GM21619 (cell line): ENCODE data around the gene TSPAN18.

Experiments used
- ATAC-seq: cut with Tn5 transposase; IDR thresholded peaks from one replicate; pipeline ENCODE4 v1.9.1; 2021; ENCODE audit not compliant: unreplicated experiment

The TSPAN18 gene

DNA sequence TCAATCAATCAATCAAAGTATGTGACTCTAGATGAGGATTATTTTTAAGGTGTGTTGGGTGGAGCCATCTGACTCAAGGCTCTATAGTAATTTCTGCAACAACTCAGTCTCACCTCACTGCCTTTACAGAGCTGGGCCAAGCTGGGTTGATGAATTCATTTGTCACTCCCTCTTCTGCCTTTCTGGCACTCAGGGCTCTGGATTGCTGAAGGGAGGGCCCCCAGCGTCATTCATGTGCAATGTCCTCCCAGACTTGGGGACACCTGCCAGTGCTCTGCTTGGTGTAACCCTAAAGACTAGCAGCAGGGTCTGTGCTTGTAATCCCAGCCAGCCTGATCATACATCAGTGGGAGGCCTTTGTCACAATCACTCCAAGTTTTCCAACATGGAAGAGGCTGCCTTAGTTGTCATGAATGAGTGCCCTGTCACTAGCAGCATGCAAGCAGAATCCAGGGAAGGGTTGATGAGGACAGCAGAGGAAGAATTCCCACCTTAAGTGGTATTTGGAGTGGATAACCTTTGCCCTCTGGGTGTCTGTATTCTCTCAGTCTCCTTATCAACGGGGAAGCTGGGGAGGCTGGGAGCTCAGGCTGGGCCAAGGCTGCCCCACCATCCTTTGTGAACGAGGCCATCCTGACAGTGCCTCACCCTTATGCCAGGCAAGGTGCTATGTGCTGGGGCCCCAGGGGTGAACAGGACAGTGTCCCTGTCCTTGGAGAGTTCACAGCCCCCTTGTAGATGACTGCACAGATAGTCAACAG lies 225.9 kb downstream of the TSPAN18 start:
- no peak for ATAC-seq

DNA sequence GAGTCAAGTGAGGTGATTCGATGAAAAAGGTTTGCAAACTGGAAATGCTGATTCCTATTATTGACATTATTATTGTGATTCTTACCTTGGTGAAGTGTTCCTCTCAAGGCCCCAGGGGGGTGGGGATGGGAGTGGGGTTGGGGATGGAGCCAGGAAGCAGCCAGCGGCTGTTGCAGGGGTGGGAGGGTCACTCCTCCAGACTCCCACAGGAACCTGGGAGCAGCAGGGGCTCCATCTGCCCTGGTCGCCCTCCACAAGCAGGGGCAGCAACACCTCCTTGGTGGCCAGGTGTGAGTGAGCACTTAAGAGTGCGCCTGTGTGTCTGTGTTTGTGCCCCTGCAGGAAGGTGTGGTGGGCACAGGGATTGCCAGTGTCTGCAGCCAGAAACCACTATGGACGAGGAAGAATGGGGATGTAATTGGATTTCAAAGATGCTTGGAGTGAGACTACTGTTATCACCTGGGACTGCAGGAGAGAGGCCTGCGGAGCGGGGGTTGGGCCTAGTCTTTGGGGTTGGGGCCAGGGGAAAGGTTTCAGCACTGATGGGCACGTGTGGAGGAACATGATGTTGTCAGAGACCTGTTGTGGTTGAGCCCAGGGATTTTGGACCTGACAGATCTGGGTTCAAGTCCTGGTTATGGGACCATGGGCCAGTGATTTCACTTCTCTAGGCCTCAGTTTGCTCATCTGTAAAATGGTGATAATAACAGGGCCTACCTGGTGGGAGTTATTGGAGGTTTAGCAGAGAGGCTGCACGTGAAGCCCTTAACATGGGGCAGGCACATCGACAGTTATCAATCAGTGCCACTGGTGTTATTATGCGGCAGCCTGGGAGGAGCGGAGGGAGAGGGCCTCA lies 227.5 kb downstream of the TSPAN18 start:
- no peak for ATAC-seq

DNA sequence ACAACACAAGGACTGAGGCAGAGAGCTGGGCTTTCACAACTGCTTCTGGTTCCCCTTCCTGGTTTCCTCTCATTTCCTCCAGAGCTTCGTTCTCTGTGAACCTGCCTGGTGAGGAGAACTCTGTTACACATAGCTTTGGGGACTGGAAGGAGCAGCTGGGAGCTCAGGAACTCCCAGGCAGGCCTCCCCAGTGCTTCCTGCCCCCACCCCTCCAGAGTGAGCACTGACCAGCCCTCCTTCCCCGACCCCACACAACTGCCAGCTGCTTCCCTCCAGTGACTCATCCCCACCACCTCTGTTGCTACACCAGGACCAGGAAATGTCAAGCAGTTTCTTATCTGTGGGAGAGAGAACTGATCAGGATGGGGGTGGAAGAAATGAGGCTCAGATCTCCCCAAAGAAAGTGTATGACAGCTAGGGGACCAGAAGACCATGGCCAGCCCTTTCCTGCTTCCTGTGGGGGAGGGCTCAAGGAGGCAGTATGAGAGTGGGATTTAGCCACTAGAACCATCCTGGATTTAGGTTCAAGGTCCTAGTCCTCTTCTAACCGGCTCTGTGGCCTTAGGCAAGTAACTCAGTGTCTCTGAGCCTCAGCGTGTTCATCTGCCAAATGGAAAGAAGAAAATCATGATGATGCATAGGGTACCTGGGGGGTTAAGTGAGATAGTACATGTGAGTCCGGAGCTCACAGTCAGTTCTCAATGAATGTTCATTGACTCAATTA lies 228.4 kb downstream of the TSPAN18 start:
- no peak for ATAC-seq

DNA sequence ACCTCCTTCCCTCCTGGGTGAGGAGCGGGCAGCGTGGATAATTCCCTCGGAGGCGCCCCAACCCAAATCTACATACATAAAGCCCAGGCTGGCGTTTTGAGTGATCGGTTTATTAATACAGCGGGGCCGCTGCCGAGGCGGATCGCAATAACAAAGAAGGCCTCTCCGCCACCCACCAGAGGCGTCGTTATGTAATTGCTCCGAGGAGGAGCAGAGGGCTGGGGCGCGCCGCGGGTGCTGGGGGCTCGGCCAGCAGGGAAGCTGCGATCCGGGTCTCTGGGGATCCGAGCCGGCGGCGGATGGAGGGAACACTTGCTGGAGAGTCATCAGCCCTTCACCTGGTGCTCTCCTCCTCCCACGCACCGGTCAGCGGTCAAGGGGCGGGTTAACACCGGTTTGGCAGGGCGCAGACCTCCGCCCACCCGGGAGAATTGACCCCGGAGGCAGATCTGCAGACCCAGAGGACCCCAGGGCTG lies 230.3 kb downstream of the TSPAN18 start:
- no peak for ATAC-seq

DNA sequence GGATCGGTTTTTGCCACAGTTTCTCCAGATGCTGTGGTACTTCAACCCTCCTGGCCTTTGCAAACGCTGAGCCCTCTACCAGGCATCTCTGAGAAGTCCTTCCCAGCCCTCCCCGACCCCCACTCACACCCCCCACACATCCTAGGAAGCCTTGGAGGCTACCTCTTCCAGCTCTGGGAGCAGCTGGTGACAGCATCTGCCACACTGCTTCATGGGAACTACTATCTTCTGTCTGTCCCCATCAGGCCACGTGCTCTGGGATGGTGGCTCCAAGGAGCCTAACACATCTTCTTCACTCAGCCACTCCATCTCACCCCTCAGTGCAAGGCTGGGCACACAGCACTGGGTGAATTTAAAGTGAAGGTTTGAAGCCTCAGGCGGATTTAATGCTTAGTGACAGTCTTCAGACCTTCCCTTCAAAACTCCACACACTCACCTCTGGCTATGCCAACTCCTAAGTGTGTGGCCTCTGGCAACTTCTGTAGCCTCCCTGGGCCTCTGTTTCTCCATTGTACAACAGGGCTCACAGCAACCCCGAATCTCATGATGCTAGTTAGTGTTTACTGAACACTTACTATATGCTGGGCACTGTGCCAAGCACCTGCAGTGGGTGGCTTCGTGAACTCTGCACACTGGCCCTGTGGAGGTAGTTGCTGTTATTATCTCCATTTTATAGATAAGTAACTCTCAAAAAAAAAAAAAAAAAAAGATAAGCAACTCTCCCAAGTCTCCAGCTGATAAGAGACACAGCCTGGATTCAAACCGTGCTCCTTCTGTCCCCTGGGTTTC lies 231.2 kb downstream of the TSPAN18 start:
- no peak for ATAC-seq

GRCh38 chr11:44959064-44959463 lies 232.3 kb downstream of the TSPAN18 start:
- no peak for ATAC-seq

- ATAC-seq: no peak
Observed at GRCh38 chr11:44960200-44960845, 233.6 kb downstream of the TSPAN18 start.

DNA sequence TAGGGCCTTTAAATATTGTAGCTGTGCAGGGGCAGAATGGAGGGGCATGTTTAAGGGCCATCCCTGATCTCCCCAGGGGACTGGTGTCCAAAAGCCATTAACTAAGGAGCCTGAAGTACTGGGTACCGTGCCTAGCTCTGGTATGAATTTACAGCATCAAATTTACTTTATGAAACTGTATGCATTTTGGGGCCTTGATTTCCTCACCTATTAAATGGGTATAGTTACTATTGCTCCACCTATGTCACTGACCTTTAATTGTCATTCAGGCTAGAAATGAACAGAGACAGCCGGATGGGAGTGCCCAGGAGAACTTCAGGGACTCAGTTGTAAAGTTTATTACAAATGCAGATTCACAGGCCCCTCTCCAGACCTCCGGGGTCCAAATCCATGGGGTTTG lies 235.7 kb downstream of the TSPAN18 start:
- ATAC-seq: no peak

GRCh38 chr11:44963136-44963535 lies 236.4 kb downstream of the TSPAN18 start:
- no peak for ATAC-seq

GRCh38 chr11:44963948-44964347 lies 237.2 kb downstream of the TSPAN18 start:
- ATAC-seq: no peak

DNA sequence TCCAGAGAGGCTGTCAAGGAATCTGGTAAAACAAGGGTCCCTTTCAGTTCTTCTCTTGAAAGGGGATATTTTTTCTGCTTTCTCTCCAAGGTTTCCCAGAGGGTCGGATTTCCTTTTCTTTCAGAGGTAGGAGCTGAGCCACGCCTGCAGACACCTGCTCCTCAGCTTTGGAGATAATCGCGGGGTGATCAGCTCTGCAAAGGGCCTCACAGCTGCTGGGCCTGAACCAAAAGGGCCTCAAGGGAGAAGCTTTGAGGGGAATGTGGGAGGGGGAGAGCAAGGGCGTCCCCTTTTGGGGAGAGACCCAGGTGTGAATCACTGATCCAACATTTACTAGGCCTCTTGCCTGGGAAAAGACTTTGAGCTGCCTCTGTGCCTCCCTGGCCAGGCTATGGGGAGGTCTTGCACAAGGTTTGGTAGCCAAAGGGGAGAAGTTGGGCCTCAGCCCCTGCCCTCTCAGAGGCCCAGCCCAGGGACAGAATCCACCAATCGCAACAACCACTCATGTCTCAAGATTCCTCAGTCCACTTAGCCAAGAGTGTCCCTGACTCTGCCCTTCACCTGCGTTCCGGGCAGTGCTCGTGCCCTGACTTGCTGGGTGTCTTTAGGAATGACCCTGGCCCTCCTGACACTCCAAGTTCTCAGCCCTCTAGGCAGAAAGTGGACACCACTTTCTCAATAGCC lies 237.9 kb downstream of the TSPAN18 start:
- ATAC-seq: no peak

DNA sequence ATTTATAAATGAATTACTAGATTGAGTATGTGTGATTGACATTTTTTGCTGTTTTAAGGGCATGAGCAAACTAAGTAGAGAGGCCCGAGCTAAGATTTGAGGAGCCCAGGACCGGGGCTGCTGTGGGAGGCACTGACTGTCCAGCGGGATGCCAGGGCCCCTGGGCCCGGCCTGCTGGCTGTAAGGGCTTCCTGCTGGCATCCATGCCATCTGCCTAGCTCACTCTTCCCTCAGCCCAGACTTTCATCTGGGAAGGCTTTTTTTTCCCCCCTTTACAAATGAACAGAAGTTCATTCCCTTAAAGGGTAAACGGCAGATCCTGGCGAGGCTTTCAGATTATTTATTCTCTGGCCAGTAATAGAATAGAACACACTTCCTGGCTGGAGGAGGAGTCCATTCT lies 239.9 kb downstream of the TSPAN18 start:
- ATAC-seq: no peak

- no peak for ATAC-seq
Observed at GRCh38 chr11:44967930-44968496, 241.3 kb downstream of the TSPAN18 start.

DNA sequence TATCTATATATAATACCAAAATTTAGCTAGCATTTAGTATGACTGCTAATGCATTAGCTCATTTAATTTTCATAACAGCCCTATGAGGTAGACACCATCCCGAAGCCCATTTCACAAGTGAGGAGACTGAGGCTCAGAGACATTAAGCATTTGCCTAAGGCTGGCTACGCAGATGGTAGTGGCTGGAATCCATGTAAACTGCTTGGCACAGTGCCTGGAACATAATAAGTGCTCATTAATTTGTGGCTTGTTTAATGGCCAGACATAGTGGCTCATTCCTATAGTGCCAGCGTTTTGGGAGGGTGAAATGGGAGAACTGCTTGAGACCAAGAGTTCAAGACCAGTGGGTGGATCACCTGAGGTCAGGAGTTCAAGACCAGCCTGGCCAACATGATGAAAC lies 241.7 kb downstream of the TSPAN18 start:
- ATAC-seq: no peak

DNA sequence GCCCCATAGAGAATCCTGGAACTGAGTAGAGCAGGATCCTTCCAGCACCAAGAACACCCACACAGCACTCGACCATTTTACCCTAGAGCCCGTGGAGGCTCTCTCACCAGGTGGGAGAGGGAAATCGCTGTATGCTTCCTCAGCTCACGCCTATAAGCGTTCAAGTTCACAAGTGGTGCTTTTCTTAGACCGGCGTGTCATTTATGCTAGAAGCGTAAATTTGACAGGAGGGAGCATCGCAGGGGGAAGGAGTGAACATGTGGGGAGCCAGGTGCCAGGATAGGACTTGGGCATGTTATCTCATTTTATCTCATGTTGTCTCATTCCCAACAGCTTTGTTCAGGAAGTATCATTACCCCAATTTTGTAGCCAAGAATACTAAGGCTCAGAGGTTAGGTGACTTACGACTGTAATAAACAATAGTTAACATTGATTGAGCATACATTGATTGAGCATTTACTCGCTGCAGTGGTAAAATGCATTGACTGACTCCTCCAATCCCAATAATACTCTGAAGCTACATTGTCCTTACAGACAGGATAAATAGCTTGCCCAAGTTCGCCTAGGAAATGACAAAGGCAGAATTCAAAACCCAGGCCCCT lies 243.0 kb downstream of the TSPAN18 start:
- ATAC-seq: no peak

DNA sequence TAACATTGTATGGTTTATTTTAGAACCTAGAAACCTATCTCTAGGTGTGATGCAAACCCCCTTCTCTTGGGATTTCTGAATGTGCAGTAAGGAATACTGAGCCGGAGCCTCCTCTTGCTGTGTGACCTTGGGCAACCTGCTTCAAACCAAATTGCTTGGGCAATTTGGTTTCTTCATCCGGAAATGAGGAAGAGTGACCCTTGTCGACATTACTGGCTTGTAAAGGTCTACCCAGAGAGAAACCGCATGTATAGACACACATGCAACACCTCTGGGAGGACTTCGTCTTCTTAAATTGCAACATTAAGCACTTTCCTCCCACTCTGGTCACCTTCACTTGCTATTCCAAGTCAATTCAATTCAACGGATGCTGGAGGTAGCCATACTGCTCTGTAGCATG lies 243.5 kb downstream of the TSPAN18 start:
- ATAC-seq: no peak

- no peak for ATAC-seq
Observed at GRCh38 chr11:44971185-44971584, 244.4 kb downstream of the TSPAN18 start.

DNA sequence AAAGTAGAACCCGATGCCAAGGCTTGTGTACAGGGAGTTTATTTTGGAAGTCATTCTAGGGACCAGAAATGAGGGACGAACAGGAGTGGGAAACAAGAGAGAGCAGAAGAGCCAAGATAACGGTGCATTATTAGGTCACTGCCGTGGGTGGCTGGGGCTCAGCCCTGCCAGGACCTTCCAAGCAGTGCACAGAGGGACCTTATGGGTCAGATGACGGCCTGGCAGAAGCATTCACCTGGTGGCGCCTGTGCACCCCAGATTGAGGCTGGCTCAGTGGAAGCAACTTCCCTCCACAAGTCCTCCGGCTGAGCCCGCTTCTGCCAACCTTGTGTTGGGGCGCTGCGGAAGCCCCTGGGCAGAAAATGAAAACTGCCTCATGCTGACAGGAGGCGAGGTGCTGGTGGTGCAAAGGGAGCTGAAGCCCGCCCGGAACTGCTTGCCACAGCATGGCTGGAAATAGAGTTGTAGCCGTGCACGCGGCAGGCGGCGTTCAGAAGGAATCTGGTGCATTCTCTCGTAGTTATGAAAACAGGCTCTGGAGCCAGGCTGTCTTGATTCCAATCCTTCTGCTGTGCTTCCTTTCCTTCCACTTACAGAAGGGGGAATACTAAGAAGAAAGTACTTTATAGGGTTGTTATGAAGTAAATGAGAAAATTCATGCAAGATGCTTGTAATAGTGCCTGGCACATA lies 246.1 kb downstream of the TSPAN18 start:
- ATAC-seq: no peak
